DMS153 (cell line): Measurements from ENCODE around the gene TRIM3.
A peak's percentile ranks its signal among the peaks of the same experiment; 100 is the strongest.

ENCODE experiments used
- DNase-seq: peaks from one replicate; lab custom pipeline; 2025; lab: John Stamatoyannopoulos, UW

TRIM3 gene

DNA sequence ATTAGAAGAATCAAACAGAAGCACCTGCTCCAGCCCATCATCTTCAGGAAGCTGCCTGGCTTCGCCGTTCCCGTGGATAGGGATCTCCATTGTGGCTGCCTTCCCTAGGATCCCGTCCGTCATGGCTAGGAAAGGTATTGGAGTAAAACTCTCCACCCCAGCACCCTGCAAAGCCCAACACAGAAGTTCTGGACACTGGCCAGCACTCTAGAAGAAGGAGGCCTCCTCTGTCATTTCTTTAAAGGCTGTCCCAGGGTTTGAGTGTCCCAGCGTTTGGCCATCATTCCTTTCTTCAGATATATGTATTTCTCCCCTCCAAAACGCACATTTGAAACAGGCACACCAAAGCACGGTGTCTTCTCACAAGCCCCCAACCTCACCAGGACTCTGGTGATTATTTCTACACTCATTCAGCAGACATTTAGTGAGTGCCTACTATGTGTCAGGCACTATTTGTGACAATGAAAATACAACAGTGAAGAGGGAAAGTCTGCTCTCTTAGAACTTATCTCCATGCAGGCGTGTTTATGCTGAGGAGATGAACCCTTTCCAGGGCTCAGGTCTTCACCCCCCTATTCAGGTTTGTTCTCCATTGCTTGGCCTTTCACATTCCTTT, 6.7 kb upstream of the TRIM3 start:
- no peak for DNase-seq

GRCh38 chr11:6476571-6476970, 2.8 kb upstream of the TRIM3 start:
- no peak for DNase-seq

GRCh38 chr11:6475936-6476335, 2.2 kb upstream of the TRIM3 start:
- DNase-seq = peak; percentile 71

GRCh38 chr11:6474806-6475500, 1.2 kb upstream of the TRIM3 start:
- no peak for DNase-seq

DNA sequence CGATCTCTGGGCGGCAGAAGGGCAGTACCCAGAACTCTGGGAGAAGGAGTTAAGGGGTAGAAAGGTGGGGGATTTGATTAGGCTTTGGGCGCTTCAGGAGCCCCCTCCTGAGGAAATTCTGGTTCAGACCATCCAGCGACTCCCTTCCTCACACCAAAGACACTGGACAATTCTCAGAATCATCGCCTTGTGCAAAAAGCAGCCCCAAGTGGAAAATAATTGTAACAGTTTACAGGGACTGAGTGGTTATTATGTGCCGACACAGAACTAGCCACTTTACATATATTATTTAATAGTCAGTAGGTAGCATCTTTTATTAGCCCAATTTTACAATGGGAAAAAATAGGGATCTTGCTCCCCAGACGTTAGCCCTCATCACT, 662 bp upstream of the TRIM3 start:
- DNase-seq = no peak

DNA sequence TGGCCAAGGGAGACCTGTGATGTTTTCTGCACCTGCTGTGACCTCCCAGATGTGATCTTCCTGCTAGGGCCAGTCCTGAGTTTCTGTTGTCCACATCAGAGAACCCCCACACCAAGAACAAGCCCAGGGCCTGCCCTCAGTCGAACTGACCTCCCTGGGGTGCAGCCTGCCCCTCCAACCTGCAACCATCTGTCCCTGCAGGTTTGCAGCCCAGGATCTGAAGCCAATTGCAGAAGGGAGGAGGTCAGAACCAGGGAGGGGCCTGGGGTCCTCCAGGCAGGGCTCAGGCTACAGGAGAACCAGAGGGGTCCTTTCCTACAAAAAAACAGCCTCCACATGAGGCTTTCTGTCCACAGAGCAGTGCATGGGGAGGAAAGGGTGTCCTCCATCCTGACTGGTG, 807 bp downstream of the TRIM3 start:
- DNase-seq = no peak

DNA sequence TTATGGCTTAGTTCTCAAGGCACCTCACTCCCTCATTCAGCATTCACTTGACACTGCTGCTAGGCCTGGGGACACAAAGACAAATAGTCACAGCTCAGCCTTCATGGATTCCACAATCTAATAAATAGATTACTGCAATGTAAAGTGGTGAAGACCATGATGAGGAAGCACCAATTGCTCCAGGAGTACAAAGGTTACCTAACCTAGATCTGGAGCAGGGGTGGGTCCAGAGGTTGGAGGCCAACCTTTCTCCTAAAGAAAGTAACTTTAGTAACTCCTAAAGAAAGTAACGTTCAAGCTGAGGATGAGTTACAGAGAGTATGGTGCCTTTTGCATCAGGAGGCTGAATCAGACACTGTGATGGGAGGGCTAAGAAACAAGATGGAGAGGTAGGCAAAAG, 4.1 kb downstream of the TRIM3 start:
- DNase-seq = no peak

GRCh38 chr11:6468712-6469495, 4.8 kb downstream of the TRIM3 start:
- DNase-seq = peak; percentile 92

DNA sequence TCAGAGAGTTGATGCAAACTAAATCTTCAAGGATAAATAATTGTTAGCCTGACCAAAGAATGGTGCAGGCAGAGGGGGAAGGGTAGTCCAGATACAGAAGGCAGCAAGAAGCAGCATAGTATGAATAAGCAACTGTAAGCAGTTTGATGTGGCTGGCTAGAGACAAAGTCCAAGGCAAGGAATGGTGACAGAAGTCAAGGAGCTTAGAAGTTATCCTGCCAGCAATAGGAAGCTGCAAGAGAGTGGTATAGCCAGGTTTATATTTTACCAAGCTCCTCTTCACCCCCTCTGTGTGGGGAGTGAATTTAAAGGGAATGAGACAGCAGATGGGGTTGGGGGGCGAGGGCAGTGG, 14.7 kb downstream of the TRIM3 start:
- DNase-seq = no peak

DNA sequence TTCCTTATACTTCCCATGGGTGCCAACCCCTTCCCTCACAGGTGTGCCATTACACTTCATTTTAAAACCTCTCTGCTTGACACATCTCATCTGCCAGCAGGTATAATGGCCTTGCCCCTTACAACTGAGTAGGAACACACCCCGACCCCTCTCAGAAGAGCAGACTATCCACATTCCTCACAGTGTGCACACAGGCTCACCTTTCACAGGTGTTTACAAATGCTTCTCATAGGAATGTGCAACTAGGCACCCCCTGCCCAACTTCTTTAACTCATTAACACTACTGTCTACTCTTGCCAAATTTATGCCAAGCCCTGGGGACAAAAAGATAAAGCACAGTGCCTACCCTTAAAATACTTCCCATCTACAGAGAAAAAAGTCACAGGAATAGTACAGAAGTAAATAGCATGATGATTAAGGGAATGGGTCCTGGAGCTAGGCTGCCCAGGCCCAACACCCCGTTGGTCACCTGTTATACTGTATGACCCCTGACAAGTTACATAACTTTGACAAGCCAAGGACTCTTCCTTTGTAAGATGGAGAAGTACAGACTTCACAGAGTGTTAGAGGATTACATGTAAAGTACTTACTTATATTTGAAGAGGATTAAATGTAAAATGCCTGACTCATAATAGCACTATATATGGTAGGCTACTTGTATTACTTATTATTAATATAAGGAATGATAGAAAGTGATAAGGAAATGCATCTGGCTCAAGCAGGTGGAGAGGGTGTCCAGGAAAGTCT, 15.2 kb downstream of the TRIM3 start:
- no peak for DNase-seq

DNA sequence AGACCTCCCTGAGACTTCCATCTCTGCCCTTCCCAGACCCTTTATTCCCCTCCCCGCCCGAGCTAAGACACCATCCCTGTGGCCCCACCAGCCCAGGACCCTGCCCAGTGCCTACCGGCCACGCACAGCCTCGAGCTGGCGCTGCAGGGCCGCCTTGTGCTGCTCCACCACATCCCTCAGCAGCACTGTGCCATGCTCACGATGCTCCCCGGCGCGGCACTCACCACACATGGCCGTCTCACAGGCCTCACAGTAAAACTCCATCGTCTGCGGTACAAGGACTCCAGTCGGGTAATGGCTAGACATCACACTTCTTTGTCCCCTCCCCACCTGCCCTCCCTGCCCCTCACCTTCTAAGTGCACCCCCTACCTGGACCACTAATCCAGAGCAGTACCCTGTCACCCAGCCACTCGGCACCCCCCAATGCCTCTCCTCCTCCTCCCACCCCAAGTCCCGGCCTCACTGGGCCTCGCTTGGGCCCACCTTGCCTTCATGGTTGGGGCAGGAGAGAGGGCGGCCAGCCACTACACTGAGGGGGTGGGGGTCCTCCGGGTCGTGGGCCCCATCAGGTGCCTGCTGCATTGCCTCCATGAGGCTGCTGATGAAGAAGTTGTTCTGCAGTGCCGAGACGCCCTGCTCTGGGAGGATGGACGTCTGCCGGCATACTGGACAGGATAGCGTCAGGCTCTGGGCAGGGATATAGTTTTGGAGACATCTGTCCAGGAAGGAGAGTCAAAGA, 16.0 kb downstream of the TRIM3 start:
- DNase-seq = no peak

- no peak for DNase-seq
Measured at GRCh38 chr11:6456361-6457073, 17.2 kb downstream of the TRIM3 start.

DNA sequence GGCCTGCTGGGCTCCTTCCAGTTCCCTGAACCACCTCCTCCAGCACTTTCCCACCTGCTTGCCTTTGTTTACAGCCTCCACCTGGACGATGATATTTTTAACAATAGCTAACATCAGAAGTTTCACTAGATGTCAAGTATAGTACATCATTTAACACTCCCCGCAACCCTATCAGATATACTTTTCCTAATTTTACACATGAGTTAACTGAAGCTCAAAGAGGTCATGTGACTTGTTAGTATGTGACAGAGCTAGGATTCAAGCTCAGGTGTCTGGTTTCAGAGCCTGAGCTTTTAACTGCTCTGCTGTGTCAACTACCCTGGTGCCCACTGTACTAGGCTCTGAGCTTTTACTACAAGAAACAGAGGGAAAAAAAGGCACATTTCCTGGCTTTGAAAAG, 18.7 kb downstream of the TRIM3 start:
- DNase-seq = no peak

DNA sequence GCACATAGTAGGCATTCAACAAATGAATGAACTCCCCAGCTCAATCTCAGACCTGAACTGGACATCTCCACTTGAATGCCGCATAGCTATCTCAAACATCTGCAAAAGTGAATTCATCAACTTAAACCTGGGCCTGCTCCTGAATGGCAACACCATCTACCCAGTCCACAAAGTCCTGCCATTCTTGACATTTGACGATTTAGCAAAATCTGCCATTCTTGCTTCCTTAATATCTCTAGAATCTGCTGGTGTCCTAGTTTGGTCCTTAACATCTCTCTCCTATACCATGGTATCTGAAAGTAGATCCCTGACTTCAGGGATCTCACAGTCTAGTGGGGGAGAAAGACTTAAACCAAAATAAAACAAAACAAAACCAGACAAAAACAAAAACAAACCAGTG, 20.6 kb downstream of the TRIM3 start:
- DNase-seq = no peak

DNA sequence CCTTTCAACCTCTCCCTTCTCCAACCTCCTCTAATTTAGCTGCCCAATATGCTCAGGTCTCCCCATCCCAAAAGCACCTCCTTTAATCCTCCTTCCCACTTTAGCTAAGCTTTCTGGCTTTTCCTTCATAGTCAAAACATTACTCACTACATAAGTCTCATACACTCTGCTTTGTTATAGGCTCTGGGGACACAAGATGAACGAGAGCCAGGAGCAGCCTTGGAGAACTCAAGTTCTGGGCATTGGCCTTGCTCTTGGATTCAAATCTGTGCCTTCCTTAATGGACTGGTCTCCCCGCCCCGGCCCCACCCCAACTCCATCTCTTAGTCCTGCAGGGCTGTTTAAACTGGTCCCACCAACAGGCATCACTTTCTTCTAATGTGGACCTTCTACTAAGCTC, 21.5 kb downstream of the TRIM3 start:
- DNase-seq = no peak

- no peak for DNase-seq
Measured at GRCh38 chr11:6448574-6448973, 25.2 kb downstream of the TRIM3 start.

DNA sequence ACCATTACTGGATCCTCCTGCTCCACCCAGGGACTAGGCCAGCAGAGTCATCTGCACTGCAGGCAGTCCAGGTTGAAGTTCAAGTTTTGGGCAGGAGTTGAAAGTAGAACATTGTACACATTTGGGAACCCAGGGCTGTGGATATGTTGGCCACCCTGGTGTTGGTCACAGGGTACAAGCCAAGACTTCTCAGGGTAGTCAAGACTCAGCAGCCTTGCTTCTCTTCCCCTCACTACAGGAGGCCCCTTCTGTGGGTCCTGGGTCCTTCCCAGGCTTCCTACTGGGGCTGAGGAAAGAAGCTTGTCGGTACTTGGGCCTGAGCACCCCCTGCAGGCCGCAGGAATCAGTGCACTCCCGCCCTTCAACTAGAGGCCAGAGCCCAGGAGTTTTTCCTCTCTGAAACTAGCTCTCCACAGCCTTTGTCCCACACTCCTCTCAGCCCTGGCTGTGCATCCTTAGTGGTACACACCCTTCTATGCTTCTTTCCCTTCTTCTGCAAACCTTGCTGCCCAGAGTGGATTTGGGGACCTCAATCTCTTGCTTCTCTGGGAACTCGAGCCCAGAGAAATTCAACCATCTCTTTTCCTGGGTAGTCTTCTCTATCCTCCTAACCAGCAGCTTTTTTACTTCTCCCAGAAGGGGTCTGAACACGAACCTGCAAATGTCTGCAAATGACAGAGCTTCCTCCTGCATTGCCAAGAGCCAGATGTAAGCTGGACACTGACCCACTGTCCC, 30.3 kb downstream of the TRIM3 start:
- DNase-seq = no peak

DNA sequence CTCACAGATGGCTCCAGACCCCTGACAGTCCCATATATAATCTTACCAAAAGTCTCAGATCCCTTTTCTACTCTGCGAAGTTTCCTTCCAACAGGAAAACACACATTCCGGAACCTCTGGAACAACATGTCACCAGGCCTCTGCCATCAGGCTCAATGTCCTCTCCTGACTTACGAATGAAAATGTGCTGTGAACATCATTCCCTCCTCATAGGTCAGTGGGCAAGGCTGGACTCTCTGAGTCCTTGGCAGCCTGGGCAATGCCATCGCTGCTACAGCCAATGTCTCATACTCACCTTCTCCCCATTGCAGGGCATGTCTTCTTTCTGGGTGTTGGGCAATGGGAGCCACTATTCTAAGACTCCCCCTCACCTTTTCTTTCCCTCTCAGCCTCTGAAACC, 31.3 kb downstream of the TRIM3 start:
- no peak for DNase-seq

DNA sequence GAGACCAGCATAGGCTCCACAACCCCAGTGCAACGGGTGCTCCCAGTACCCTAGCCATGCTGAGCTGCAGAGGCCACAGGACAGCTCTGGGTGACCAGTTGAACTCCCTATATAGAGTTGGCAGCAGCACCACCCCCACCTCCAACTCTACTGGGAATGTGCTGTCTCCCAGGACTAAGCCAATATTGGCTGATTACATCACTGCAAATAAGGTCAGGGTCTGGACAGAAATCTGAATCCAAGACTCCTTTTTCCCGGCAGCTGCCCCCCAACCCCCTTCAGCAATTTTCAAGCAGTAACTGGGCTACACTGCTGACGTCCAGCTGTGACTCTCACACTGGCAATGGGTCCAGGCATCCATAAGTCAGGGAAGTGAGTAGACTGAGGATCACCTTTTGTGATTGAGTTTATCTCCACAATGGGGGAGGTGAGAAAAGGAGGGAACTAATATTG, 32.8 kb downstream of the TRIM3 start, which contains the start of gene HPX:
Gene HPX (minus strand): TSS at position 82 of the 453 bp plus-strand sequence. CDS start 24 bp downstream, at position 58.
- no peak for DNase-seq

DNA sequence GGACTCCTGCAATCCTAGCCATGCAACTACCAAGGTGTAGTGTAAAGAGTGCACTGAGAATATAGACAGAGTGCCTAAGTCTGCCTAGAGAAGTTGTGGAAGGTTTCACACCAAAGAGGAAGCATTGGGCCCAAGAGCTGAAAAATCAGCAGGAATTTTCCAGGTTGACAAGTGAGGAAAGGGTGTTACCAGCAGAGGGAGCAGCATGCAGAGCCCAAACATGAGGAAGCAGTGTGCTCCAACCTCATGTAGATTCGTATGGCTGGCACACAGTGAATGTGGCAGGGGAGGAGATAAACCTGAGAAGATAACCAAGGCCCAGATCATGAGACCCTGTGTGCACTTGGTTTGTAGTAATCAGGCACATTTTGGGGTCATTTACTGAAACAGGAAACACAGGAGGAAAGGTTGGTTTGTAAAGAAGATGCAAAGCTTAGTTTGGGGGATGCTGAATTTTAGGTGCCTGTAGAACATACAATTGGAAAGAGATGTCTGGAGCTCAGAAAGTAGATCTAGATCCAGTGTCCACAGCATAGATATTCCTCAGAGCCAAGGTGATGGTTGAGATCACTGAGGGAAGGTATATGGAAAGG, 34.7 kb downstream of the TRIM3 start:
- peak; percentile 78 for DNase-seq
